ENCODE results near the gene CD96.

The CD96 gene

DNA sequence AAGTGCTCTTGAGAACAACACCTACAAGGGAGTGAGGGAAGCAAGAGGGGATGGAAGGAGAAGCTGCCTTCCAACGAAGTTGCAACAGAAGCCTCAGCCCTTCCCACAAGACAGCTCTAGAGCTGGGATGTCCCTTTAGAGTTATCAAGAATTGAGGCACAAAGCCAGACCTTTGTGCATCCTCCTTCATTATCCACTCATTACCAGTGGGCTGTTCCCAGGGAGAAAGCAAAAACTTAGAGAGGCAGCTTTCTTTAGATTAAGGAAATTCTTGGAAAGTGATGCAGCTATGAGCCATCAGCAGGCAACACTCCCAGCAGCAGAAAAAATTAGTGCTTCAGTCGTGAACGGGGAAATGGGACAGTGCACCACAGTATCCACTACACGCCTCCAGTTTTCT, 10.6 kb upstream of the CD96 start:
- Histone ChIP-seq H3K4me1 (ENCODE audit: control insufficient read depth, insufficient read depth, low read length) (no peaks in the 10 kb centered on the region), H3K27ac (ENCODE audit: insufficient read depth, low read depth, low read length, poor library complexity, severe bottlenecking) (no peak overlapping the region), H3K36me3 (ENCODE audit: control insufficient read depth, insufficient read depth, low read length) (no peaks in the 10 kb centered on the region), H3K27me3 (ENCODE audit: control insufficient read depth, insufficient read depth, low read length, poor library complexity, severe bottlenecking) (no peaks in the 10 kb centered on the region), H3K9me3 (ENCODE audit: control insufficient read depth, low read length) (no peaks in the 10 kb centered on the region), H3K4me3 (ENCODE audit: insufficient read depth, low read depth, low read length) (no peak overlapping the region)
- WGBS, 2 experiments: 87 to 95% methylated on average over 3 to 4 of the region's 4 CpGs

- no peak overlapping the region for H3K4me3 ChIP-seq (ENCODE audit: insufficient read depth, low read depth, low read length)
- no peaks in the 10 kb centered on the region for H3K4me1 ChIP-seq (ENCODE audit: control insufficient read depth, insufficient read depth, low read length)
- no peaks in the 10 kb centered on the region for H3K36me3 ChIP-seq (ENCODE audit: control insufficient read depth, insufficient read depth, low read length)
- no peaks in the 10 kb centered on the region for H3K9me3 ChIP-seq (ENCODE audit: control insufficient read depth, low read length)
- H3K27ac ChIP-seq (ENCODE audit: insufficient read depth, low read depth, low read length, poor library complexity, severe bottlenecking): no peak overlapping the region
- 82 to 93% methylated on average over 3 to 4 of the region's 4 CpGs for WGBS, 2 experiments
- no peaks in the 10 kb centered on the region for H3K27me3 ChIP-seq (ENCODE audit: control insufficient read depth, insufficient read depth, low read length, poor library complexity, severe bottlenecking)
Observed at GRCh38 chr3:111534701-111535100, 7.3 kb upstream of the CD96 start.

DNA sequence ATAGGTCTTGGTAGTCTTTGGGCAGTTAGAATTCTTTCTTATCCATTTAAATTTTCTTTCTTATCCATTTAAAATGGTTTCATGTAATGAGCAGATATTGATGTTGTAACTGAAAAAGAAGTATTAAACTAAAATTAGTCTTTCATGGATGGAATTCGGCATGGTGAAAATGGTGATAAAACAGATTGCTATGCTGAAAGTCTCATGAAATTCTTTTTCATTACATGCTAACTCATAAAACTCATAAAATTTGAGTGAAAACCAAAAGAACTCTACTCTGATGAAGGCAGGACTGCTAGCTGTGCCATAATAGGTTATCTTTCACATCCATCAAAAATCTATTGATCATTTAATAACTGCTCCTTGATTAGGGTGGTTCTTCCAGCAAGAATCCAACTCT, 3.9 kb upstream of the CD96 start:
- no peak overlapping the region for H3K4me3 ChIP-seq (ENCODE audit: insufficient read depth, low read depth, low read length)
- H3K9me3 ChIP-seq (ENCODE audit: control insufficient read depth, low read length): no peaks in the 10 kb centered on the region
- no peaks in the 10 kb centered on the region for H3K27me3 ChIP-seq (ENCODE audit: control insufficient read depth, insufficient read depth, low read length, poor library complexity, severe bottlenecking)
- WGBS, 2 experiments: 100% methylated on average over 1 of the region's 1 CpG
- no peaks in the 10 kb centered on the region for H3K36me3 ChIP-seq (ENCODE audit: control insufficient read depth, insufficient read depth, low read length)
- H3K27ac ChIP-seq (ENCODE audit: insufficient read depth, low read depth, low read length, poor library complexity, severe bottlenecking): no peak overlapping the region
- H3K4me1 ChIP-seq (ENCODE audit: control insufficient read depth, insufficient read depth, low read length): no peaks in the 10 kb centered on the region

GRCh38 chr3:111538681-111539083, 3.3 kb upstream of the CD96 start:
- H3K27ac ChIP-seq (ENCODE audit: insufficient read depth, low read depth, low read length, poor library complexity, severe bottlenecking): no peak overlapping the region
- no peak overlapping the region for H3K4me3 ChIP-seq (ENCODE audit: insufficient read depth, low read depth, low read length)
- no peaks in the 10 kb centered on the region for H3K9me3 ChIP-seq (ENCODE audit: control insufficient read depth, low read length)
- H3K4me1 ChIP-seq (ENCODE audit: control insufficient read depth, insufficient read depth, low read length): no peaks in the 10 kb centered on the region
- no peaks in the 10 kb centered on the region for H3K36me3 ChIP-seq (ENCODE audit: control insufficient read depth, insufficient read depth, low read length)
- no peaks in the 10 kb centered on the region for H3K27me3 ChIP-seq (ENCODE audit: control insufficient read depth, insufficient read depth, low read length, poor library complexity, severe bottlenecking)
- 70 to 87% methylated on average over 3 to 4 of the region's 4 CpGs for WGBS, 2 experiments

DNA sequence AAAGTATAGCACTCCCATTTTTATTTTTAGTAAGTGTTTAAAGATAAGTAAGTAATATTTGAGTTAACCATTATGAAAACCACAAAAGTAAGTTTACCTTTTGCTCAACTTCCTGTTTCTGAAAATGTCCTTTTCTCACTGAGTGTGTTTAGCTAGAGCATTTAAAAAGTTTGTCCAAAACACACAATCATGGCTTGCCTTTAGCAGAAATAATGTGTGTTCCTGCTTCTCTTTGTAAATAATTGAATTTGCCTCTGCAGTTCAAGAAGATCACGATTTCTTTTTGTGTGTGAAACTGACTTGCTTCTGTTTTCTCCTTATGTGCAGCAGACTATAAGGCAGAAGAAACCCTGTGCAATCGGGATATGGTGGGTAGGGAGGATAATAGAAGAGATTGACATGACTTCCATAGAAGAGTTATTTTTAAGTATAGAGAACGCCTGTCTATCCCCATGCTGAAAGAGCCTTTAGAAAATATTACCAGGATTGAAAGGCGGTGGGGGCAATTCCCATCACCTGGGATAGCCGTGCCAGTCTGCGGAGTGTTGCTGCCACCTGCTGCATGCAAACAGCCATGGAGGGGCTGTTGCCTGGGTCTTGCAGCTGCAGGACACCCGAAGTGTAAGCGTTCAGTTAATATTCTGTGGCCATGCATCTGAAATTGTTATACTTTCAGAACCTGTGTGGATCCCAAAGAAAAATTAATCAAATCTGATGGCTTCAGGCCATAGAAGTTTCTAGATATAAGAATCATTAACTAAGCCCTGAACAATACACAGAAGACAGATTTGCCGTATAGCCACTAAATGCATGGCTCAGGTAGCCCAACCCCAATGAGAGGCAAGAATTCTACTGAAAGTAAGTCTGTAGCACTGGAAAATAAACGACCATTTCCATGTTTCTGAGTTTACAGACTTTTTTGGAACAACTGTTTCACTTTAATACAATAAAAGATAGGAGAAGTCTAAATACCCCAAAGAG, 2.4 kb upstream of the CD96 start:
- 55 to 60% methylated on average over 9 to 10 of the region's 10 CpGs for WGBS, 2 experiments
- H3K4me1 ChIP-seq (ENCODE audit: control insufficient read depth, insufficient read depth, low read length): no peaks in the 10 kb centered on the region
- H3K4me3 ChIP-seq (ENCODE audit: insufficient read depth, low read depth, low read length): no peak overlapping the region
- no peak overlapping the region for H3K27ac ChIP-seq (ENCODE audit: insufficient read depth, low read depth, low read length, poor library complexity, severe bottlenecking)
- H3K36me3 ChIP-seq (ENCODE audit: control insufficient read depth, insufficient read depth, low read length): no peaks in the 10 kb centered on the region
- no peaks in the 10 kb centered on the region for H3K9me3 ChIP-seq (ENCODE audit: control insufficient read depth, low read length)
- H3K27me3 ChIP-seq (ENCODE audit: control insufficient read depth, insufficient read depth, low read length, poor library complexity, severe bottlenecking): no peaks in the 10 kb centered on the region

DNA sequence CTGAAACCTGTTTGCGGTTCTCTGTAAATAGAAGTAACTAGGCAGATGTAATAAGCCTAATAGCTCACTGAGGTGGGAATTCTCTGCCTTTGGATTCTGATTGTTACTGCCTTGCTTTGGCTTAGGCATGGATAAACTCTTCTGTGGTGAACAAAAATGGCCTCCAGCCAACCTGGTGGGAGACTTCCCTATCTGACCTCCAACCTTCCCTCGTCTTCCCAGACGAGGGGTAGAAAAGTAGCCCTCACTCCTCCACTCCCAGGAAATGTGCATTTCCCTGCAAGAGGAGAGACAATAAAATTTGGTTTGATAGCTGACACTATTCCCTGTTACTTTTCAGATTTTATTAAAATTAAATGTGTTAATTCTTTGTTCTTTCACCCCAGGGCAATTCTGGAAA, 606 bp upstream of the CD96 start:
- no peak overlapping the region for H3K27ac ChIP-seq (ENCODE audit: insufficient read depth, low read depth, low read length, poor library complexity, severe bottlenecking)
- H3K9me3 ChIP-seq (ENCODE audit: control insufficient read depth, low read length): no peaks in the 10 kb centered on the region
- H3K27me3 ChIP-seq (ENCODE audit: control insufficient read depth, insufficient read depth, low read length, poor library complexity, severe bottlenecking): no peaks in the 10 kb centered on the region
- no peak overlapping the region for H3K4me3 ChIP-seq (ENCODE audit: insufficient read depth, low read depth, low read length)
- WGBS, 2 experiments: 79 to 89% methylated on average over 3 of the region's 3 CpGs
- no peaks in the 10 kb centered on the region for H3K36me3 ChIP-seq (ENCODE audit: control insufficient read depth, insufficient read depth, low read length)
- no peaks in the 10 kb centered on the region for H3K4me1 ChIP-seq (ENCODE audit: control insufficient read depth, insufficient read depth, low read length)

DNA sequence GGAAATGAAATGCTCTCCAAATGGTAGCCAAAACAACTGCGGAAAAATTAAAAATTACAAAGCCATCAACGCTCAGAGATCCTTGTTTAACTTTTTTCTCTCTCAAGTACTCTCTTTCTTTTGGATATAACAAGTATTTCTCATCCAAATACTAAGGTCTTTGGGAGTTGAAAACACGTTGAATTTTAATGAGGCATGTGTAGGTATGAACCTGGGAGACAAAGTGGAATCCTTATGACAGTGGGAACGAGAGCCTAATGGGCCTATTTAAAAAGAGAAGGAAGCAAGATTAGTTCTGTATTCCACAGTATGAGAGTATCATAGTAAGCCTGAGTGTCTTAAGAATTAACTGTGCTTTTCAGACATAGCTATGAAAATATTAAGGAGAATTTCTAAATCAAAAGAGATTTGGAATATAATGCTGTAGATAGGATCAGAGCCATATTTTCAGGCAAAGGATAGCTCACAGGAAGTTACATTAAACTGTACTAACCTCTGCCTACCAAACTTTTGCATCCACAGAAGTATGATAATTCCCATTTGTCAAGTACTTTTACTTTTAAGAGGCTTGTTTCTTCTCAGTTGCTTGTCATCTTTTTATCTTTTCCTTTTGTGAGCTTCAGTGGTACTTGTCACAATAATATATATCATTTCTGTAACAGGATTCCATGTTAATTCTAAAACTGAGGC, 759 bp downstream of the CD96 start:
- WGBS, 2 experiments: 87 to 93% methylated on average over 4 of the region's 4 CpGs
- Histone ChIP-seq H3K4me1 (ENCODE audit: control insufficient read depth, insufficient read depth, low read length) (no peaks in the 10 kb centered on the region), H3K27ac (ENCODE audit: insufficient read depth, low read depth, low read length, poor library complexity, severe bottlenecking) (no peak overlapping the region), H3K27me3 (ENCODE audit: control insufficient read depth, insufficient read depth, low read length, poor library complexity, severe bottlenecking) (no peaks in the 10 kb centered on the region), H3K36me3 (ENCODE audit: control insufficient read depth, insufficient read depth, low read length) (no peaks in the 10 kb centered on the region), H3K4me3 (ENCODE audit: insufficient read depth, low read depth, low read length) (no peak overlapping the region), H3K9me3 (ENCODE audit: control insufficient read depth, low read length) (no peaks in the 10 kb centered on the region)

GRCh38 chr3:111545349-111545748, 3.4 kb downstream of the CD96 start:
- Histone ChIP-seq H3K4me3 (ENCODE audit: insufficient read depth, low read depth, low read length) (no peak overlapping the region), H3K27ac (ENCODE audit: insufficient read depth, low read depth, low read length, poor library complexity, severe bottlenecking) (no peak overlapping the region), H3K9me3 (ENCODE audit: control insufficient read depth, low read length) (no peaks in the 10 kb centered on the region), H3K36me3 (ENCODE audit: control insufficient read depth, insufficient read depth, low read length) (no peaks in the 10 kb centered on the region), H3K4me1 (ENCODE audit: control insufficient read depth, insufficient read depth, low read length) (no peaks in the 10 kb centered on the region), H3K27me3 (ENCODE audit: control insufficient read depth, insufficient read depth, low read length, poor library complexity, severe bottlenecking) (no peaks in the 10 kb centered on the region)
- WGBS, 2 experiments: 94 to 100% methylated on average over 1 to 2 of the region's 2 CpGs

GRCh38 chr3:111547631-111548030, 5.6 kb downstream of the CD96 start:
- H3K27me3 ChIP-seq (ENCODE audit: control insufficient read depth, insufficient read depth, low read length, poor library complexity, severe bottlenecking): no peaks in the 10 kb centered on the region
- no peak overlapping the region for H3K4me3 ChIP-seq (ENCODE audit: insufficient read depth, low read depth, low read length)
- H3K27ac ChIP-seq (ENCODE audit: insufficient read depth, low read depth, low read length, poor library complexity, severe bottlenecking): no peak overlapping the region
- WGBS, 2 experiments: 96 to 97% methylated on average over 4 of the region's 4 CpGs
- no peaks in the 10 kb centered on the region for H3K36me3 ChIP-seq (ENCODE audit: control insufficient read depth, insufficient read depth, low read length)
- H3K4me1 ChIP-seq (ENCODE audit: control insufficient read depth, insufficient read depth, low read length): no peaks in the 10 kb centered on the region
- no peaks in the 10 kb centered on the region for H3K9me3 ChIP-seq (ENCODE audit: control insufficient read depth, low read length)

- 84 to 100% methylated on average over 1 of the region's 1 CpG for WGBS, 2 experiments
- Histone ChIP-seq H3K36me3 (ENCODE audit: control insufficient read depth, insufficient read depth, low read length) (no peaks in the 10 kb centered on the region), H3K27ac (ENCODE audit: insufficient read depth, low read depth, low read length, poor library complexity, severe bottlenecking) (no peak overlapping the region)
Observed at GRCh38 chr3:111548092-111548491, 6.1 kb downstream of the CD96 start.

More at GRCh38 chr3:111548092-111548491, 6.1 kb downstream of the CD96 start:
- no peaks in the 10 kb centered on the region for H3K9me3 ChIP-seq (ENCODE audit: control insufficient read depth, low read length)
- no peaks in the 10 kb centered on the region for H3K4me1 ChIP-seq (ENCODE audit: control insufficient read depth, insufficient read depth, low read length)
- no peaks in the 10 kb centered on the region for H3K27me3 ChIP-seq (ENCODE audit: control insufficient read depth, insufficient read depth, low read length, poor library complexity, severe bottlenecking)
- no peak overlapping the region for H3K4me3 ChIP-seq (ENCODE audit: insufficient read depth, low read depth, low read length)

All from ectodermal cell (in vitro differentiated cells).